Measurements from ENCODE around the gene NFASC.

Gene NFASC

GRCh38 chr1:204863024-204863423 lies 7.6 kb upstream of the NFASC start:
- DNase-seq, result no peak

GRCh38 chr1:204863730-204864129 lies 6.9 kb upstream of the NFASC start:
- no peak for DNase-seq

- no peak for DNase-seq
Measured at GRCh38 chr1:204866051-204866596, 4.5 kb upstream of the NFASC start.

- DNase-seq, result no peak
Measured at GRCh38 chr1:204867203-204867602, 3.5 kb upstream of the NFASC start.

- no peak for DNase-seq
Measured at GRCh38 chr1:204867666-204868339, 2.9 kb upstream of the NFASC start.

- DNase-seq, result no peak
Measured at GRCh38 chr1:204868340-204868700, 2.3 kb upstream of the NFASC start.

- no peak for DNase-seq
Measured at GRCh38 chr1:204869097-204869496, 1.6 kb upstream of the NFASC start.

- no peak for DNase-seq
Measured at GRCh38 chr1:204871405-204872037, 859 bp downstream of the NFASC start.

GRCh38 chr1:204872262-204872881 lies 1.7 kb downstream of the NFASC start:
- DNase-seq, result no peak

- DNase-seq, result no peak
Measured at GRCh38 chr1:204873176-204873575, 2.5 kb downstream of the NFASC start.

- no peak for DNase-seq
Measured at GRCh38 chr1:204873714-204874113, 3.1 kb downstream of the NFASC start.

GRCh38 chr1:204874274-204874673 lies 3.6 kb downstream of the NFASC start:
- DNase-seq, result no peak

GRCh38 chr1:204875255-204875654 lies 4.6 kb downstream of the NFASC start:
- DNase-seq, result no peak

- DNase-seq, result no peak
Measured at GRCh38 chr1:204878621-204879234, 8.1 kb downstream of the NFASC start.

- DNase-seq, result no peak
Measured at GRCh38 chr1:204879351-204879750, 8.7 kb downstream of the NFASC start.

- no peak for DNase-seq
Measured at GRCh38 chr1:204880906-204881305, 10.2 kb downstream of the NFASC start.

- DNase-seq, result no peak
Measured at GRCh38 chr1:204882479-204882878, 11.8 kb downstream of the NFASC start.

- DNase-seq, result no peak
Measured at GRCh38 chr1:204883405-204883804, 12.7 kb downstream of the NFASC start.

- DNase-seq, result no peak
Measured at GRCh38 chr1:204885288-204885711, 14.6 kb downstream of the NFASC start.

GRCh38 chr1:204885790-204886189 lies 15.1 kb downstream of the NFASC start:
- no peak for DNase-seq

GRCh38 chr1:204887846-204888245 lies 17.2 kb downstream of the NFASC start:
- DNase-seq, result no peak

- no peak for DNase-seq
Measured at GRCh38 chr1:204888294-204888693, 17.6 kb downstream of the NFASC start.

GRCh38 chr1:204889681-204890383 lies 19.2 kb downstream of the NFASC start:
- DNase-seq, result no peak
